HEK293 (cell line): ENCODE measurements around the gene PREX1.

Experiments
- CTCF ChIA-PET: fragments of 350-600 bp; formaldehyde crosslinking; extraction: SDS; loops from one replicate; lab custom pipeline; 2021; ENCODE audit warnings: antibody characterized with exemption; lab: Yijun Ruan, JAX
- POLR2A ChIA-PET: fragments of 300-600 bp; formaldehyde crosslinking; extraction: SDS; loops from one replicate; lab custom pipeline; 2020; ENCODE audit warnings: antibody characterized with exemption, inconsistent platforms; lab: Yijun Ruan, JAX
- H3K27ac ChIP-seq: fragments of 200-500 bp; sonication (Bioruptor generic); 2 replicates; pipeline ENCODE4 v1.5.1; 2014; ENCODE audit warnings: low read depth, low read length, control low read depth, inconsistent platforms; ENCODE audit errors: extremely low read depth
- H3K36me3 ChIP-seq, 2 experiments: fragments of 200-500 bp in 1 of 2; sonication (Bioruptor generic) in 1 of 2; 1 replicate in 1 of 2; 2 replicates in 1 of 2; pipeline ENCODE4 v1.5.1; 2014 to 2017; ENCODE audit warnings: inconsistent platforms in 2 of 2, low read length in 2 of 2; ENCODE audit not compliant: control insufficient read depth in 2 of 2, insufficient read depth in 1 of 2
- H3K4me1 ChIP-seq: fragments of 200-500 bp; sonication (Bioruptor generic); 2 replicates; pipeline ENCODE4 v1.5.1; 2014; ENCODE audit warnings: mild to moderate bottlenecking, low read length, inconsistent platforms; ENCODE audit not compliant: control insufficient read depth, insufficient read depth
- H3K4me3 ChIP-seq: 2 replicates; pipeline ENCODE4 v1.5.1; 2011; ENCODE audit warnings: low read depth, mild to moderate bottlenecking, control low read depth, low read length, moderate library complexity
- H3K9me3 ChIP-seq: fragments of 200-500 bp; sonication (Bioruptor generic); 2 replicates; pipeline ENCODE4 v1.5.1; 2014; ENCODE audit warnings: low read depth, low read length, inconsistent platforms; ENCODE audit not compliant: control insufficient read depth, insufficient read depth
- KLF16 ChIP-seq: fragments of 450-650 bp; formaldehyde crosslinking; IDR thresholded peaks from 2 replicates; pipeline ENCODE4 v1.5.1; 2017; ENCODE audit warnings: missing biosample characterization, missing genetic modification characterization
- KLF7 ChIP-seq: fragments of 450-650 bp; formaldehyde crosslinking; IDR thresholded peaks from 2 replicates; pipeline ENCODE4 v1.5.1; 2016; ENCODE audit warnings: missing biosample characterization, missing genetic modification characterization, borderline replicate concordance
- KLF9 ChIP-seq: fragments of 450-650 bp; formaldehyde crosslinking; IDR thresholded peaks from 2 replicates; pipeline ENCODE4 v1.5.1; 2016; ENCODE audit warnings: missing biosample characterization, missing genetic modification characterization, low read depth
- PRDM6 ChIP-seq: fragments of 450-650 bp; formaldehyde crosslinking; IDR thresholded peaks from 2 replicates; pipeline ENCODE4 v1.5.1; 2017; ENCODE audit warnings: missing biosample characterization, missing genetic modification characterization
- SALL2 ChIP-seq: fragments of 450-650 bp; formaldehyde crosslinking; IDR thresholded peaks from 2 replicates; pipeline ENCODE4 v1.5.0; 2017; ENCODE audit warnings: missing biosample characterization, mild to moderate bottlenecking, missing genetic modification characterization, borderline replicate concordance
- SP2 ChIP-seq: fragments of 450-650 bp; formaldehyde crosslinking; IDR thresholded peaks from 2 replicates; pipeline ENCODE4 v1.5.1; 2016; ENCODE audit warnings: missing biosample characterization, missing genetic modification characterization
- ZBTB10 ChIP-seq: fragments of 450-650 bp; formaldehyde crosslinking; IDR thresholded peaks from 2 replicates; pipeline ENCODE4 v1.5.1; 2016; ENCODE audit warnings: missing biosample characterization, missing genetic modification characterization
- ZBTB21 ChIP-seq: fragments of 450-650 bp; formaldehyde crosslinking; IDR thresholded peaks from 2 replicates; pipeline ENCODE4 v1.5.1; 2017; ENCODE audit warnings: missing biosample characterization, missing genetic modification characterization
- ZFHX2 ChIP-seq: fragments of 450-650 bp; formaldehyde crosslinking; conservative IDR thresholded peaks from 2 replicates; pipeline ENCODE4 v1.5.1; 2016; ENCODE audit warnings: missing biosample characterization, missing genetic modification characterization
- ZNF132 ChIP-seq: fragments of 450-650 bp; formaldehyde crosslinking; IDR thresholded peaks from 2 replicates; pipeline ENCODE4 v1.5.1; 2017; ENCODE audit warnings: missing biosample characterization, missing genetic modification characterization, borderline replicate concordance
- ZNF155 ChIP-seq: fragments of 450-650 bp; formaldehyde crosslinking; IDR thresholded peaks from 2 replicates; pipeline ENCODE4 v1.5.1; 2016; ENCODE audit warnings: missing biosample characterization, missing genetic modification characterization
- ZNF18 ChIP-seq: fragments of 450-650 bp; formaldehyde crosslinking; IDR thresholded peaks from 2 replicates; pipeline ENCODE4 v1.5.1; 2016; ENCODE audit warnings: missing biosample characterization, missing genetic modification characterization
- ZNF26 ChIP-seq: fragments of 450-650 bp; formaldehyde crosslinking; IDR thresholded peaks from 2 replicates; pipeline ENCODE4 v1.5.1; 2016; ENCODE audit warnings: missing biosample characterization, missing genetic modification characterization
- ZNF302 ChIP-seq: fragments of 450-650 bp; formaldehyde crosslinking; IDR thresholded peaks from 2 replicates; pipeline ENCODE4 v1.5.1; 2016; ENCODE audit warnings: missing biosample characterization, missing genetic modification characterization, low read depth
- ZNF324 ChIP-seq: fragments of 450-650 bp; formaldehyde crosslinking; IDR thresholded peaks from 2 replicates; pipeline ENCODE4 v1.5.1; 2016; ENCODE audit warnings: missing biosample characterization, missing genetic modification characterization
- ZNF341 ChIP-seq: fragments of 450-650 bp; formaldehyde crosslinking; IDR thresholded peaks from 2 replicates; pipeline ENCODE4; 2016; ENCODE audit warnings: low read depth, missing biosample characterization, missing genetic modification characterization
- ZNF394 ChIP-seq: fragments of 450-650 bp; formaldehyde crosslinking; IDR thresholded peaks from 2 replicates; pipeline ENCODE4 v1.5.1; 2016; ENCODE audit warnings: missing biosample characterization, missing genetic modification characterization, mild to moderate bottlenecking, moderate library complexity, borderline replicate concordance
- ZNF433 ChIP-seq: fragments of 450-650 bp; formaldehyde crosslinking; IDR thresholded peaks from 2 replicates; pipeline ENCODE4 v1.5.1; 2016; ENCODE audit warnings: missing biosample characterization, missing genetic modification characterization, low read depth
- ZNF548 ChIP-seq: fragments of 450-650 bp; formaldehyde crosslinking; IDR thresholded peaks from 2 replicates; pipeline ENCODE4 v1.5.1; 2016; ENCODE audit warnings: missing biosample characterization, missing genetic modification characterization
- ZSCAN16 ChIP-seq: fragments of 450-650 bp; formaldehyde crosslinking; IDR thresholded peaks from 2 replicates; pipeline ENCODE4 v1.5.1; 2016; ENCODE audit warnings: missing biosample characterization, missing genetic modification characterization
- ZSCAN30 ChIP-seq: fragments of 450-650 bp; IDR thresholded peaks from 2 replicates; pipeline ENCODE4 v1.5.1; 2018; ENCODE audit warnings: missing biosample characterization, mild to moderate bottlenecking, missing genetic modification characterization, moderate library complexity

PREX1 gene

GRCh38 chr20:48742233-48742632, 85.6 kb downstream of the PREX1 start:
- TF ChIP-seq ZNF26 (tag by site-specific recombination), result no peak
- no peak for TF ChIP-seq ZNF155 (tag by site-specific recombination)
- TF ChIP-seq KLF16 (tag by site-specific recombination), result no peak
- TF ChIP-seq ZSCAN30 (tag by site-specific recombination), result no peak
- TF ChIP-seq ZNF548 (tag by site-specific recombination), result no peak
- no peak for TF ChIP-seq KLF9
- no peak for TF ChIP-seq PRDM6 (tag by site-specific recombination)
- TF ChIP-seq ZNF302, result no peak
- TF ChIP-seq ZFHX2, result no peak
- no peak for TF ChIP-seq ZNF394 (tag by site-specific recombination)
- TF ChIP-seq ZBTB21 (tag by site-specific recombination), result no peak
- no peak for TF ChIP-seq ZNF433
- TF ChIP-seq ZBTB10 (tag by site-specific recombination), result no peak
- no peak for TF ChIP-seq ZNF324 (tag by site-specific recombination)
- TF ChIP-seq SP2 (tag by site-specific recombination), result no peak
- no peak for TF ChIP-seq KLF7
- no peak for TF ChIP-seq ZSCAN16 (tag by site-specific recombination)
- no peak for TF ChIP-seq ZNF132 (tag by site-specific recombination)
- H3K36me3 ChIP-seq, result peaks cover 0 to 2% of the 10 kb centered on the region in 2 experiments; a peak in 1 of 3 replicates
- no peak overlapping the region for H3K4me3 ChIP-seq
- no peaks in the 10 kb centered on the region for H3K9me3 ChIP-seq
- no peak overlapping the region for H3K27ac ChIP-seq
- CTCF ChIA-PET, result no interaction called here
- H3K4me1 ChIP-seq, result no peaks in the 10 kb centered on the region
- POLR2A ChIA-PET, result no interaction called here

GRCh38 chr20:48741669-48742068, 86.1 kb downstream of the PREX1 start:
- no peaks in the 10 kb centered on the region for H3K9me3 ChIP-seq
- no peak overlapping the region for H3K27ac ChIP-seq
- ChIA-PET POLR2A (no interaction called here), CTCF (no interaction called here)
- H3K36me3 ChIP-seq, result peaks cover 0 to 2% of the 10 kb centered on the region in 2 experiments; a peak in 1 of 3 replicates
- H3K4me3 ChIP-seq, result no peak overlapping the region
- no peak for TF ChIP-seq ZNF18
- 0 out of 2 replicates have a peak, but pooled peaks have one; percentile 10 for TF ChIP-seq ZNF341 (tag by site-specific recombination)
- TF ChIP-seq SALL2, result no peak
- no peaks in the 10 kb centered on the region for H3K4me1 ChIP-seq
